Measurements from ENCODE around the gene CCT5. TPM values are rescaled to one million over a fixed set of nuclear protein-coding genes. Genes with fewer than 3 reads are reported as not detected.
"Not testable (repeated sequence)": the region's sequence is repeated elsewhere in the genome, so short reads cannot be mapped to it uniquely, and the experiment has no call there.

CCT5 gene
- total and polyA plus RNA-seq, 8 donors: 18.5 to 201 (median 112) TPM

GRCh38 chr5:10283927-10284635, 34.0 kb downstream of the CCT5 start:
- peaks cover 0 to 42% (median 16%) of the 10 kb centered on the region in 4 donors for H3K36me3 ChIP-seq
- no peak overlapping the region for H3K27ac ChIP-seq
- peaks cover 0 to 20% (median 14%) of the 10 kb centered on the region in 4 donors for H3K4me1 ChIP-seq
- WGBS, 5 donors: 18 to 27% (median 21%) methylated on average over 12 to 17 of the region's 17 CpGs
- no peak overlapping the region for H3K4me3 ChIP-seq
- intact Hi-C loops (cut with DNase I; ENCODE audit: low total_unique reads): loop anchor here (10.0 kb wide), 2 partner anchors 81 to 141 kb away; no protein-coding TSS in a partner anchor
- no peak for TF ChIP-seq EP300 (IDR thresholded peaks at IDR 0.05)
- peak in 2 of 3 donors; percentile 17 to 75 for TF ChIP-seq POLR2AphosphoS5 (IDR thresholded peaks at IDR 0.05)
- peak in 5 of 7 experiments; percentile 84 to 94 (median 89) for TF ChIP-seq CTCF (IDR thresholded peaks at IDR 0.05)
- TF ChIP-seq POLR2A (IDR thresholded peaks at IDR 0.05): no peak
- DNase-seq: peak; percentile 90 to 94
- no peaks in the 10 kb centered on the region for H3K27me3 ChIP-seq
- no peaks in the 10 kb centered on the region for H3K9me3 ChIP-seq

GRCh38 chr5:10285362-10285761, 35.3 kb downstream of the CCT5 start:
- not testable (repeated sequence) for H3K4me3 ChIP-seq, H3K27ac ChIP-seq, H3K9me3 ChIP-seq, DNase-seq, H3K27me3 ChIP-seq
- WGBS, 5 donors: 81 to 94% (median 87%) methylated on average over 7 to 8 of the region's 8 CpGs
- H3K4me1 ChIP-seq: peaks cover 0 to 26% (median 22%) of the 10 kb centered on the region in 4 donors
- intact Hi-C loops (cut with DNase I; ENCODE audit: low total_unique reads): loop anchor here (10.0 kb wide), 2 partner anchors 79 to 139 kb away; no protein-coding TSS in a partner anchor
- peaks cover 0 to 50% (median 19%) of the 10 kb centered on the region in 4 donors for H3K36me3 ChIP-seq

GRCh38 chr5:10286162-10286861, 36.2 kb downstream of the CCT5 start:
- 81 to 89% (median 85%) methylated on average over 6 of the region's 6 CpGs for WGBS, 5 donors
- no peak overlapping the region for H3K27ac ChIP-seq

GRCh38 chr5:10286862-10287227, 36.8 kb downstream of the CCT5 start:
- WGBS, 5 donors: 79 to 90% (median 87%) methylated on average over 7 of the region's 7 CpGs
- no peaks in the 10 kb centered on the region for H3K27me3 ChIP-seq
- DNase-seq: no peak
- H3K4me3 ChIP-seq: no peak overlapping the region
- intact Hi-C loops (cut with DNase I; ENCODE audit: low total_unique reads): loop anchor here (10.0 kb wide), 2 partner anchors 78 to 138 kb away; no protein-coding TSS in a partner anchor
- TF ChIP-seq CTCF (IDR thresholded peaks at IDR 0.05) (no peak), EP300 (IDR thresholded peaks at IDR 0.05) (no peak), POLR2A (IDR thresholded peaks at IDR 0.05) (no peak), POLR2AphosphoS5 (IDR thresholded peaks at IDR 0.05) (no peak)
- peaks cover 0 to 47% (median 17%) of the 10 kb centered on the region in 4 donors for H3K36me3 ChIP-seq
- H3K9me3 ChIP-seq: no peaks in the 10 kb centered on the region
- H3K4me1 ChIP-seq: peaks cover 0 to 29% (median 24%) of the 10 kb centered on the region in 4 donors
- no peak overlapping the region for H3K27ac ChIP-seq

More at GRCh38 chr5:10286162-10286861, 36.2 kb downstream of the CCT5 start:
- no peaks in the 10 kb centered on the region for H3K9me3 ChIP-seq
- H3K27me3 ChIP-seq: no peaks in the 10 kb centered on the region
- H3K36me3 ChIP-seq: peaks cover 0 to 52% (median 17%) of the 10 kb centered on the region in 4 donors
- intact Hi-C loops (cut with DNase I; ENCODE audit: low total_unique reads): loop anchor here (10.0 kb wide), 2 partner anchors 78 to 138 kb away; no protein-coding TSS in a partner anchor
- DNase-seq: peak in 1 of 2 donors; percentile 70
- H3K4me3 ChIP-seq: no peak overlapping the region
- peaks cover 0 to 26% (median 22%) of the 10 kb centered on the region in 4 donors for H3K4me1 ChIP-seq
- no peak for TF ChIP-seq POLR2A (IDR thresholded peaks at IDR 0.05)
- TF ChIP-seq POLR2AphosphoS5 (IDR thresholded peaks at IDR 0.05): no peak
- no peak for TF ChIP-seq EP300 (IDR thresholded peaks at IDR 0.05)
- no peak for TF ChIP-seq CTCF (IDR thresholded peaks at IDR 0.05)
